ENCODE data around the gene FNIP2.
"Not testable (repeated sequence)": the region's sequence is repeated elsewhere in the genome, so short reads cannot be mapped to it uniquely, and the experiment has no call there.

FNIP2 gene

DNA sequence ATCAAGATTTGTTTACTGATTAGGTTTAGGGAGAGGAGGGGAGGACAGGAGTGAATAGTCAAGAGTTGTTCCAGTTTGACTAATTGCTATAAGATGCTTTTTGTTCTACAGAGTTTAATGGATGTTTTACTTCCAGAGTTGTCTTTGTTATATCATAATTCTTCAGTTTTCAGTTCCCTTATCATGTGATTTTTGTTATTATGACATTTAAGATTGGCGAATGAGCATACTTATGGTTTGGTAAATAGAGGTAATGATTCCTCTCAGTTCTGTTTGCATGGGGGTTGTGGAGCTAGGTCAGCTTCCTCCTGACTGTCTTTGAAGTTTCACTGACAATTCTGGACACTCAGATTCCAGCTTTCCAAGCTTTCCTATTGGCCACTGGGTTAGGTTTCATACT is 24.6 kb downstream of the FNIP2 start:
- not testable (repeated sequence) for DNase-seq

DNA sequence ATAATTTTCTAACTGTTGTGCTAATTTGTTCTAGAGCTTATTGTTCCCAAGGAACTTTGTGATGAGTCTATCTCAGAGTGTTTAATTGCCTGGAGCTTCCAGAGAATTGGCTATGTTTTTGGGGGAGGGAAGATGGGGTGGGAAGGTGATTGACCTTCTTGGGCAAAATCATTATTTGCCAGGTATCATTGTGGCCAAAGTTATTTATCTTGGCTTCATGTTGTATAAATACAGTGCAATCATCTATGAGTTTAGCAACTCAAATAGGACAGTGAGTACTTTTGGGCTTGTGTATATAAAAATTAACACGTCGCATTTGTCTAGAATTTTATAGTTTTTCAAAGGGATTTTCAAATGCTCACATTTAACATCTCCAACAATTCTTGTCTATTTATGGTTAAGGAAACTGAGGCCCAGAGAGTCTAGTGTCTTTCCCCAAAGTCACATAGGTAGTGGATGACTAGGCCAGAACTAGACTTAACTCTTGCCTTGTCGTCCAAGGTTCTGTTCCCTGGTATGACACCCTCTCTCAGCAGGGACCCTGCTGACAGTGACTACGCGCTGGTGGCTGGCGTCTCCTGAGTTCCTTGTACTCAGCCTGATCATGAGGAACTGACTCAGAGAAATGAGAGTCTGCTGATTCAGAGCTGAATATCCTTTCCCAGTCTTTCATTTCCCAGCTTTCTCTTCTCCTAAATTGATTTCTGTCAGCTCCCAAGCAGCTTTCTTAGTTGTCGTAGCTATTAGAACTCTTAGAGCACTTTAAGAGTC is 27.7 kb downstream of the FNIP2 start:
- no peak for DNase-seq

DNA sequence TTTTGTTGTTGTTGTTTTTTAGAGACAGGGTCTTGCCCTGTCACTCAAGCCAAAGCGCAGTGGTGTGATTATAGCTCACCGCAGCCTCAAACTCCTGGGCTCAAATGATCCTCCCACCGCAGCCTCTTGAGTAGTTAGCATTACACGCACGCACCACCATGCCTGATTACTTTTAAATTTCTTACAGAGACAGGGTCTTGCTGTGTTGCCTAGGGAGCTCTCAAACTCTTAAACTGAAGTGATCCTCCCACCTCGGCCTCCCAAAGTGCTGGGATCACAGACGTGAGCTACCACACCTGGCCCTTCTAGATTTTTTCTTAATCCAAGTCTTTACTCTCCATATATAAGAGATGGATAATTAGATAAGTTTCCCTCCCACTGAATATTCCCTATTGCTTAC is 29.2 kb downstream of the FNIP2 start:
- no peak for DNase-seq

DNA sequence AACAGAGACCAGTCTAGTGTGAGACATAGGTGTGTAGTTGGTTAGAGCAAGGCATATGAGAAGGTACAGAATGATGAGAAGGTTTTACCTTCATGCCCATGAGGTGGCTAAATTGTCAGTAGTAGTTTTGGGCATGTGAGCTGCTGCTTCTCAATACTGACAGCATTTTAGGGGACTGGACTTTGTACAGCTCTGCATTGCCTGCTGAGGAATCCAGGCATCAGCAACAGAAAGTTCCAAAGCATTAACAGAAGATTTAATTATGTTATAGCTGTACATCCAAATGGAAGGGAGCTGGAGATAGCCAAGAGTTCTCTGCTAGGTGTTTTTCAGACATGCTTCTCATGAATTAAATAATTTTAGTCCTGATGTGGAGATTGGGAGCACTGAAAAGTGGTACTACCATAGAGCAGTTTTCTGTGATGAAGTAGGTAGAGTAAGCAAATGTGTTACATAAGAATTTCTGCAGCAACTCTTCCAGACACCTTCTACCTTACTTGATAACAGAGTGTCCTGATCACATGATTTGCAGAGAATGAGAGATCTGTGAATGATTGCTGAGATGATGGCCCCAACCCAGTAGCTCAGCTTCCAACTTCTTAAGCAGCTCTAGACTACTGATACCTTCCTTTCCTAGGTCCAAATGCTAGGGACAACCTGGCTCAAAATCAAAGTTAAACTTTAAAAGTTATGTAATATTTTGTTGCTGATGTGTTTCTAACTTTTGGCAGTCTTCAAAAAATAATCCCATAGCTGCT is 30.4 kb downstream of the FNIP2 start:
- no peak for DNase-seq

DNA sequence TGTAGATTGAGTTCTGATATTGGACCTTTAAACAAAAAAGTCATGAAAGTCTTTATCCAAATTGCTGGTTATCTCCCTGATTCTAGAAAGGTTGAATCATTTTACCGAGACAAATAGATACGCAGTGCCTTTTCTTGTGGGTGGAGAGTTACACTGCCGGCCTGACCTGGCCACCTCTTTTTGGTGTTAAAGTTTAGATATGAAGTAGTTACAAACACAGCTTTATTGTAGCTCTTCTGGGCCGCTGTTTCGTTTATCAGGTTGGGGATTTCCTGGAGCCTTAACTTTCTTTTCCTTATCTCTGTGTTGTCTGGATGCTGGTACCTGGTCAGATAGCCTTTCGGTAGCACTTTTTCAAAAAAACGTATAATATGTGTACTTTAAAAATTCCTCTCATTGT is 31.0 kb downstream of the FNIP2 start:
- no peak for DNase-seq

DNA sequence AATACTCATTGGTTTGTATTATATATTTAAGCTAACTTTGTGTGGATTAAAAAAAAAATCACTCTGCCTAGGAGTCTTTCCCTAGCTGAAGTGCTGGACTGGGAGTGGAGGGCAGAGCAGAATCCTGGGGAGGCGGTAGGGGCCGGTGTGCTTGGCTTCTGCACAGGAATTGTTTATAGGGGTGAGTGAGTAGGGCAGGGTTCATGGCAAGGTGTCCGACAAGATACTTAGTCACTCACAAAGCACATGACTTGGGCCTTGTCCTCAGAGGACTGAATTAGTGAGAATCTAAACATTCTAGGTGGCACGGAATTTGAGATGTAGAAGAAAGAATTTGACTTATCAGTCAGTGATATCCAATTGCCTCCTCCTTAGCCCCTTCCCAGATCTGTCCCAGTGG is 32.2 kb downstream of the FNIP2 start:
- no peak for DNase-seq

DNA sequence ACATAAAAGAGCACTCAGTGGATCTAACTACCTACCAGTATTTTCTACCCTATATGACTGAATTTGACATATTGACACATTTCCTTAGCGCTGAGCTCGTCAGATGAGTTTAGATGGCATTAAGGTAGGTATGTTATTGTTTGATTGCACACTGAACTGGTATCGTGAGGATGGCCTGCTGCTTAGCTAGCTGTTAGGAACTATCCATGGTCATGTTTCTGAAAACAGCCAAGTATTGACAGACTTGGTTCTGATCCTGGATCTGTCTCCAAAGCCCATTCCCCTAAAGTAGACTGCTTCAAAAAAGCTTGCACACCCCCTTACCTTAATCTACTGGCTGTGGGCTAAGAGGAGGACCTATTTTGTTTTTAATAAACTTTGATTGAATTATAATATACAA is 32.9 kb downstream of the FNIP2 start:
- DNase-seq: no peak

DNA sequence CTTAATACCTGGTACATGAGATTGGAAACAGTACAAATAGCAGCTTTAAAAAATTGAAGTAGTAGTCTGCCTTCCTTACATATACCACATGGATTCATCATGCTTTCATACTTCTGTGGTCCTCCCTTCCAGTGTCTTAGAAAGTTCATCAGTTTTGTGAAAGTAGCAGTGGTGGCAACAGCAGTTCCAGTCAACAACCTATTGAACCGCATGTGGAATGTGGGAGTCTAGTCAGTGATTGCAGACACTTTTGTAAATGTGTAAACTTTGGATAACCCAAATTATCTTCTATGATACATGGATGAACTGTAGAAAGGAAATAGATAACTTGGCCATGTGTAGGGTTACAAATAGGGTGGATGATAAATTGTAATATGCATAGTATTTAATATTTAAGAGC is 34.1 kb downstream of the FNIP2 start:
- no peak for DNase-seq

DNA sequence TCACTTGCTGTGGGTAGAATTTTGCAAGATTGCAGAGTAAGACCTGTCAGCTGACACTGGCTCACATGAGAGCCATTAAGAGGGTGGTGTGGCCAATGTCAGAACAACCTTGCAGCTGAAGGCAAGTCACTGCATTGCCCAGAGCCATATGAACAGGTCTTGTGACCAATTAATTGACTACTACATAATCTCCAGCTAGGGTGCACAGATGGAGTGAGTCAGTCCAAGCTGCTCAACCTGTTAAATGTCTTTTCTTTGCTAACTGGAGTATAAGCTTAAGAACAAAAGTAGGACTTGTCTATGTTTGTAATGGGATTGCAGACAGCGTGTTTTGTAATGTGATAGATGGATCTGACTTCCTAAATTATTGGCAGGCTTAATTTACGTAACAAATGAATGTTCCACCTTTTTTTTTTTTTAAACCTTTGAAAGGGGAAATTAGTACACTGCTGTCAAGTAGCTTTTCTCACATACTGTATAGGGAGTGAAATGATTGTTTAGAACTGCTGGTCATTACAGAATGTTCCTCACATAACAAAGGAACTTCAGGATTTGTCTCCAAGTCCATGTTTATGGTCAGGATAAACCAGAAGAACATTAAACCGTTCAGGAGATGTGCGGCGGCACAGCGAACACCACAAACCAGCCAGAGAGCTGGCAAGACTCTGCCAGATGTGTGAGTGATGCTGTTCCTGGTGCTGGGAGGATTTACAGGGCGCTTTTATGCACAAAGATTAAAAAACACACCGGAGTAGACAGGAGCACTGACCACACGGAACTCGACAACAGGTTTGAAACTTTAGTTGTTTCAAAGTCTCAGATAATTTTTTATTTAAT is 37.0 kb downstream of the FNIP2 start:
- no peak for DNase-seq

DNA sequence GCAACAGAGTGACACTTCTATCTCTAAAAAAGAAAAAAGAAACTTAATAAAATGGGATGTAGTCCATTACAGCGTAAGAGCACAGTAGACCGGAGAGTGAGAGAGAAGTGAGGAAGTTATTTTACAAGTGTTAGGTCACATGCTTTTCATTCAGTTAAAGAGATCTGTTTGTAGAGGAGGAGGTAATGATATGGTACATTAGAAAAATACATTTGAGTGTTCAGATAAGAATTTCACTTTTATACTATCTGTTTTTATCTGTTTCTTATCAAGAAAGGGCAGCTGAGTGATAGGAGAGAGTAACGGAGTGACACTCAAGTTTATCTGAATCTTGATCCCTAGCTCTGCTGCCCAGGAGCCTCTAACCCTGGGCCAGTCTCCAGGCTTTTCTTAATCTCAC is 38.9 kb downstream of the FNIP2 start:
- no peak for DNase-seq

DNA sequence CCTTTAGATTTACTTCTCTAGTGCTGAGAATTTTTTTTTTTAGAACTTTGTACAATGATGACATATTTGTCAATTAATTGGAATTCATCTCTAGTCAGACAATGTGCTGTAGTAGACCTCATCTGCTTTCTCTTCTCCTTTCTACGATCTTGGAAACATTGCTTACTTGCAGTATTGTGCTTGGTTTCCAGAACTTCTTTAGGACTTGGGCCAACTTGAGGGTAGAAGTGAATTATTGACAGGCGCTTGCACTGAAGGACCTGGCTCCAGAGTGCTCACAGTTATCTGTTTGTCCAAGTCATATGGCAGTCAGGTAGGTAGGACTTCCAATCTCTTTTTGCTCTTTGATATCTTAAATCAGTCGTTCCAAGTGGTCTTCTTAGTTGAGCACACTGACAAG is 39.6 kb downstream of the FNIP2 start:
- DNase-seq: no peak

DNA sequence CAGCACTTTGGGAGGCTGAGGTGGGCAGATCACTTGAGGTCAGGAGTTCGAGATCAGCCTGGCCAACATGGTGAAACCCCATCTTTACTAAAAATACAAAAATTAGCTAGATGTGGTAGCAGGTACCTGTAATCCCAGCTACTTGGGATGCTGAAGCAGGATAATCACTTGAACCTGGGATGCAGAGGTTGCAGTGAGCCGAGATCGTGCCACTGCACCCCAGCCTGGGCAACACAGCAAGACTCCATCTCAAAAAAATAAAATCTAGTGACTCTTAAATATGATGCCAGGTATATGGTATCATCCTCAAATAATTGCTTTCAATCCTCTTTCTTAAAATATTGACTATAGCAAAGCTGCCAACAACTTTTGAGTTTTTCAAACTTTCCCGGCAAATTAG is 40.4 kb downstream of the FNIP2 start:
- not testable (repeated sequence) for DNase-seq

DNA sequence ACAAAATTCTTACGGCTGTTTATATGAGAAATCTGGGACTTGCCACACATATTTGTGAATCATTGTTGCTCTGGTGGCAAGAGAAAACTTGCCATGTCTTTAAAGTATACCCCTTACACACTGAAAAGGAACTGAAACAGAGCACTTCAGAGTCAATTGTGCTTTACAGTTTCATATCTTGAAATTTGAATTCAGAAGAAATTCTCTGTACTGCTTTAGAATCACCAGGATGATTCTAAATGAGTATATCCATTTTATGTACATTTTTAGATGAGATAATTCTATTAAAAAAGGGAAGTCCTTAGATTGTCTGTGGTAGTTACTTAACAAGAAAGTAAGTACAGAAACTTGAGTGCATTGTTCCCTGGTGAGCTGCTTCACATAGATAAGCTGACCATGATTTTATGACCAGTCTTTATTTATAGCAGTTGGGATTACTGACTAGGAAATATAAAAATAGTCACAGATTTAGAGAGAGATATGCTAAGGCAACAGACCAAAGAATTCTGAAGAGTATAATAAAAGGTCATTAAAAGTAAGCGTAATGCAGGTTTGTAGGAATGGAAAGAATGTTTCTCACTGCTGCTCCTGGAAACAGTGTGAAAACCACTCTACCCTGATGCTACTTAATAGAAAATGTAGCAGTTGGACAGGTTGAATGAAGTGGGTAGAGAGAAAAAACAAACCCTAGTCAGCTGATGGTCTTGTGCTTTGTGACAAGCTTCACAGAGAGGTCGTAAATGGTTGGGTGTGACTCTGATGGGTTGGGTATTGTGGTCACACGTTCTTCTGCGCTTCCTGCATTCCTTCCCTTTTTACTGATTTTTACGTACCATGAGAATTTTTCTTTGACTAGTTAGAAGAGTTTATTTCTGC is 41.0 kb downstream of the FNIP2 start:
- no peak for DNase-seq

DNA sequence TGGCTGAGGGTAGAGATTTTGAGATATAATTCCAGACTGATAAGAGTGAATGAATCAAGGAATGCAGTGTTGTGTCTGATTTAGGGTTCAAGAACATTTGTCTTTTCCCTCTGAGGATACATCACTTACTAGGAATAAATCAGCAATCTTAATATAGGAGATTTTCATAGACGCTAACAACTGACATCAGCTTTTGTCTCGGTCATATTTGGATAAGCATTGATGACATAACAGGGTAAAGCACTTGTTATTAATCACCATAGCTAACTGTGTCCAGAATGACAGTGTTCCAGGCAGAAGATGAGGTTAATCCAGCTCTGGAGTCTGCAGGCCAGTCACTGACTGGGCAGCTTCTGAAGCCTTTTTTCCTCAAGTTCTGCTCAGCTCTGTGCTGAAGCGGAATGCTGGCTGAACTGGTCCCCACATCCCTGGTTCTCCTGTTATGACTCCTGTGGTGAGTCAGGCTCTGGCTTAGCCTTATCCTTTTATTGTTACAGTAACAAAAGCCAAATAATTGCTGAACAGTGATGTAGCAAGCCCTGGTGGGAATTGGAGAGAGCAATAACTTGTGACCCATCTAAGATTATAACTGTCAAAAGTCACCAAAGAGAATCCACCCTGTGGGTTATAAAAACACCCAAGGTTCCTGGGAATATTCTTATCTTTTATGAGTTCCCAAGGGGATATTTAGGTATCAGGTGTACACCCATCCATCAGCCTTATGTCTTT is 41.8 kb downstream of the FNIP2 start:
- DNase-seq: no peak

DNA sequence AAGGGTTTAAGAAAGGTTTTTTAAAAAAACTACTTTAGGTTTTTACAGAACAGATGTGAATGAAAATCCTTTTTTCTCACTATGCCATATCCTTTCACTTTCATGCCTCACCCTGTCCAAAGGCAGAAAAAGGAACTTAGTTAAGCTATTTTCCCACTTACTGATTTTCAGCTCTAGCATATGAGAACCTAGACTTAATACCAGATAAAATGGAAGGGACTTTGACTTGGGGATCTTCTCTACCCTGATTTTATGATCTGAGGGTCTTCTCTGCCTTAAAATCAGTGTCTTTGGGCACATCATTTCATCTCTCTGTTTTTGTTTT is 42.4 kb downstream of the FNIP2 start:
- DNase-seq: no peak

DNA sequence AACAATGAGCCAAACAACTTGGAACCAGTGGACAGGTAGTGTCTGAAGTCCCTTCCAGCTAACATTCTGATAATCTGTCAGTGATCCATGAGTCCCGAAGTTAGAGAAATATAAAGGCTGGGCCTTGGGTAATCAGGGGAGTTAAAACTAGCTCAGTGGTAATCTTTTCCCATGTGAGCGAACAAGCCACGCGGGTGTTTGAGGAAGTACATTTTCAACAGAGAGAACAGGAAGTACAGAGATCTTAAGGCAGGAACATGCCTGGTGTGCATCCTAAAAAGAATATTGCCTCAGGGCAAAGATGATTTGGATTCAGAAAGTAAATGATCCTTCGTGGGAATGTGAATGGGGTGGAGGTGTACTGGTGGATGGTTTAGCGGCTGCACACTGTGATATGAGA is 42.9 kb downstream of the FNIP2 start:
- no peak for DNase-seq

DNA sequence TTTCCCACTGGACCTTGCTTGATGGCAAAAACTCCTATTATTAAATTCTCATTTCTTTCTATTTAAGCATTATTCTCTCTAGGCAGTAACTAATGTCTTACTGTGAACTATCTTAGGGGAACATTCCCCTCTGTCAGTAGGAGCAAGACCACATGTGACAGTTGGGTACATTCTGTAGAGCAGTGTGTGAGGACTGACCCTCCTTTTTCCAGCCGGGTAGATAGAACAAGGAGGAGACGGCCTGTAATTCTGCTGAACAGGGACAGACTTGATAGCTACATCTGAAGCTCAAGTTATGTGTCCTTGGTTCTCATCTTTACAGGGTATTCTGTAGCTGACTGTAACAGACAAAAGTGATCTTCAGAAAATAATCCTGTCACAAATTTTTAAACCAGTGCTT is 43.3 kb downstream of the FNIP2 start:
- no peak for DNase-seq

DNA sequence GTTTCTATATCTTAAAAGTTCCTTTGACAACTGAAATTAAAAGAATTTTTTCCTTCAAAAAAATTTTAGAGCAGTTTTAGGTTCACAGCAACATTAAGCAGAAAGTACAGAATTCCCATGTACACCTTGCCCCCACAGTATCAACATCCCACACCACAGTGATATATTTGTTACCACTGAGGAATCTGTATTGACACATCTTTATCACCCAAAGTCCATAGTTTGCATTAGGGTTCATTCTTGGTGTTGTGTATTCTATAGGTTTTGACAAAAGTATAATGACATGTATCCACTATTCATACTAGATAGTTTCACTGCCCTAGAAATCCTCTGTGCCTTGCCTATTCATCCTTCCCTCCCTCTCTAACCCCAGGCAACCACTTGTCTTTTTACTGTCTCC is 43.7 kb downstream of the FNIP2 start:
- no peak for DNase-seq

DNA sequence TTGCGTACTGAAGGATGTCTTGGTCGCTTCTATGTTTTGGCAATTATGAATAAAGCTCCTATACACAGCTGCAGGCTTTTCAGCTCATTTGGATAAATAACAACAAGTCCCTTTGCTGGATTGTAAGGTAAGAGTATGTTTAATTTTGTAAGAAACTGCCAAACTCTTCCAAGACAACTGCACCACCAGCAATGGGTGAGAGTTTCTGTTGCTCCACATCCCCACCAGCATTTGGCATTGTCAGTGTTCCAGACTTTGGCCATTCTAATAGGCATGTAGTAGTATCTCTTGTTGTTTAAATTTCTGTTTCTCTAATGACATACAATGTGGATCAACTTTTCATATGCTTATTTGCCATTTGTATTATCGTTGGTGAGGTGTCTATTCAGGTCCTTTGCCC is 44.3 kb downstream of the FNIP2 start:
- DNase-seq: no peak

DNA sequence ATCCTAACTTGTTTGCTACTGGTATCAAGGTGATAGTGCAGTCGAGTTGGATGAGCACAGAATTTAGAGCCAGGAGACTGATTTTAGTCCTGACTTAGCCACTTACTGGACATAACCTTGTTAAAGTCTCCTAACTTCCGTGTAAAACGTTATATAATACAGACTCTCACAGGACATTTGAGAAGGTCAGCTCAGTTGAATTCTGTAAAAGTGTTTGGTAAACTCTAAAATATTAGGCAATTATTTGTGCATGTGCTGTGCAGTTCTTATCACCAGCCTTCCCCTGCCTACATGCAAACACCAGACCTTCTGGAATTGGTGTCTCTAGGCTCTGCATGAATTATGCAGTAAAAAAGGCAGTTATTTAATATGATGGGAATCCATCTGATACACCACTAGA is 45.4 kb downstream of the FNIP2 start:
- DNase-seq: no peak

DNA sequence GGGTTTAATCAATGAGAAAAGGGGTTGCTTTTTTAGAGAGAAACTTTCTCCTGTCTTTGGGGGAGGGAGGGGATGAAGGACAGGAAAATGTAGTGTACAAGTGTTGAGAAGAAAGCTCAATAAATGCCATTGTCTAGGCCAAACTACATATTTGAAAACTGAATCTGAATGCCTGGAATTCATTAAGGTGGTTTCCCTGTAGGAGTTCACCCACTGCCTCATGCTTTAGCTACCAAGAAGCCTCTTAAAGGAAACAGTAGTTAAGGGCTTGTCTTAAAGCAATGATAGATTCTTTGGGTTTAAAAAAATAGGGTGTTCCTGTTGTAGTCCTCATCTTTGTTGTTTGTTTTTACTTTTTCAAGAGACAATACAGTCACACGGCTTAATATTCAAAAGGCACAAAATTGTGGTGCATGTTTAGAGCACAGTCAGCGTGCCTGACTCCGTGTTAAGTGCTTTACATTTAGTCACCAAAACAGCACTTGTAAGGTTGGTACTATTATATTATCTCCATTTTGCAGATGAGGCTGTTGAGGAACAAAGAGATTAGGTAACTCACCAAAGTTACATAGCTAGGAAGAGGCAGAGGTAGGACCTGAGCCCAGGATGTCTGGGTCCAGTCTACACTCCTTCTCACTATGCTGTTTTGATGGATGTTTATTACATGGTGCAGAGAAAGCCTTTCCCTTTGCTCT is 46.0 kb downstream of the FNIP2 start:
- no peak for DNase-seq

DNA sequence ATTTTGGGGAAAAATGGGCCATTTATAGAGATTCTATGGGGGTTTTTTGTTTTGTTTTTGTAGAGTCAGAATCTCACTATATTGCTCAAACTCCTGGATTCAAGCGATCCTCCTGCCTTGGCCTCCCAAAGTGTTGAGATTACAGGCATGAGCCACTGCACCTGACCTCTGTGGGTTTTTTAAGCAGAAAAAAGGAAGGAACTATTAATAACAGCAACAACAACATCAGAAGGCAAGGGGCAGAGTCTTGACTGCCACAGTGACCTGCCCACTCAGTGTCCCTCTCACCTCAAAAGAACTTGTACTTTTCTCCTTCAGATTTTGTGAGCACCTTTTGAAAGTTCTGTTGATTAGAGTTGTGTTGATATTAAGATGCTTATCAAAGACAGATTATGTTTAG is 48.1 kb downstream of the FNIP2 start:
- DNase-seq: no peak

Measured in activated naive CD4-positive, alpha-beta T cell (primary cell).